Tibial nerve (tissue), 4 donors: Measurements from ENCODE around the gene ZBTB20.

Source experiments
- EP300 ChIP-seq, 2 donors: sonication (generic); formaldehyde crosslinking; IDR thresholded peaks; one replicate each; pipeline ENCODE4 v1.6.1; 2017; ENCODE audit warnings: antibody characterized with exemption in 2 of 2, mild to moderate bottlenecking in 1 of 2
- POLR2A ChIP-seq, 2 donors: fragments of 450-650 bp; IDR thresholded peaks; one replicate each; pipeline ENCODE4 v1.6.1; 2017; ENCODE audit warnings: antibody characterized with exemption in 2 of 2, mild to moderate bottlenecking in 2 of 2, moderate library complexity in 2 of 2
- TF ChIP-seq, protein P1 (sequence below), 5 experiments: fragments of 200-600 bp in 3 of 5; fragments of 450-650 bp in 2 of 5; sonication (generic) in 3 of 5; IDR thresholded peaks; one replicate each; pipeline ENCODE4 v1.5.1; 2016 to 2019; ENCODE audit warnings: antibody characterized with exemption in 5 of 5, mild to moderate bottlenecking in 3 of 5, moderate library complexity in 2 of 5

DNA sequence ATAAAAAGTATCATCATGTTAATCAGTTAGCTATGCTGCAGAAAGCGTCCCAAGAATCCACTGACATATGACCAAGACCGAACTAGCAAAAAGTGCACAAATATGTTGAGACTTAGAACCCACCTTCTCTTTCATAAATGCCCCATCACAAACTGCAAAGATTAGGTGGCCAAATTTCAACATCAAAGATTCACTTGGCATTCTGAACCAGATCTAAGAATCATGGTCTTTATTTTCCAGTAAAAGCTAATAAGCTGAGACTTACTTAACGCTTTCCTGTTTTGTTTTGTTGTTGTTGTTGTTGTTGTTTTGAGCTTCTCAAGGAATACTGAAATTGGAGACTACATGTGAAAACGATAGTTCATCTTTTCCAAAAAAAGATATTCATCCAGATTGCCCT lies 62.4 kb downstream of the ZBTB20 start:
- TF ChIP-seq, protein P1, sequence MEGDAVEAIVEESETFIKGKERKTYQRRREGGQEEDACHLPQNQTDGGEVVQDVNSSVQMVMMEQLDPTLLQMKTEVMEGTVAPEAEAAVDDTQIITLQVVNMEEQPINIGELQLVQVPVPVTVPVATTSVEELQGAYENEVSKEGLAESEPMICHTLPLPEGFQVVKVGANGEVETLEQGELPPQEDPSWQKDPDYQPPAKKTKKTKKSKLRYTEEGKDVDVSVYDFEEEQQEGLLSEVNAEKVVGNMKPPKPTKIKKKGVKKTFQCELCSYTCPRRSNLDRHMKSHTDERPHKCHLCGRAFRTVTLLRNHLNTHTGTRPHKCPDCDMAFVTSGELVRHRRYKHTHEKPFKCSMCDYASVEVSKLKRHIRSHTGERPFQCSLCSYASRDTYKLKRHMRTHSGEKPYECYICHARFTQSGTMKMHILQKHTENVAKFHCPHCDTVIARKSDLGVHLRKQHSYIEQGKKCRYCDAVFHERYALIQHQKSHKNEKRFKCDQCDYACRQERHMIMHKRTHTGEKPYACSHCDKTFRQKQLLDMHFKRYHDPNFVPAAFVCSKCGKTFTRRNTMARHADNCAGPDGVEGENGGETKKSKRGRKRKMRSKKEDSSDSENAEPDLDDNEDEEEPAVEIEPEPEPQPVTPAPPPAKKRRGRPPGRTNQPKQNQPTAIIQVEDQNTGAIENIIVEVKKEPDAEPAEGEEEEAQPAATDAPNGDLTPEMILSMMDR (IDR thresholded peaks at IDR 0.05) = no peak
- TF ChIP-seq EP300 (IDR thresholded peaks at IDR 0.05) (no peak), POLR2A (IDR thresholded peaks at IDR 0.05) (no peak)
